OCI-LY7 (cell line): ENCODE measurements around the gene ZNF831. TPM values are rescaled to one million over a fixed set of nuclear protein-coding genes. Genes with fewer than 3 reads are reported as not detected.

Experiments
- BruUV-seq: library from RNA; stranded (reverse); fragments of 400-500 nt; replicated peaks from 2 replicates; lab custom pipeline; 2021; lab: Mats Ljungman, UMichigan
- CTCF ChIA-PET: fragments of 300-600 bp; sonication (Branson Sonifier 250); formaldehyde crosslinking; loops from one replicate; lab custom pipeline; 2022; ENCODE audit warnings: antibody characterized with exemption; ENCODE audit not compliant: unreplicated experiment; lab: Charles Lee
- POLR2A ChIA-PET: fragments of 300-600 bp; sonication (Branson Sonifier 250); formaldehyde crosslinking; loops from one replicate; lab custom pipeline; 2022; ENCODE audit warnings: antibody characterized with exemption; lab: Charles Lee
- DNase-seq: peaks from one replicate; pipeline ENCODE4 v3.0.0-alpha.2; 2015; ENCODE audit warnings: low spot score
- H2AFZ ChIP-seq: fragments of 200-600 bp; sonication (generic), shearing (Covaris generic); 2 replicates; pipeline ENCODE4 v1.6.1; 2014; ENCODE audit warnings: mild to moderate bottlenecking, antibody characterized with exemption, low read length, moderate library complexity
- H3K27ac ChIP-seq: fragments of 200-600 bp; sonication (generic); 2 replicates; pipeline ENCODE4 v1.5.1; 2014; ENCODE audit warnings: mixed run types, low read depth, mild to moderate bottlenecking, moderate library complexity, low read length, inconsistent platforms; ENCODE audit not compliant: poor library complexity, severe bottlenecking
- H3K36me3 ChIP-seq: fragments of 200-600 bp; sonication (generic); 2 replicates; pipeline ENCODE4 v1.6.1; 2014; ENCODE audit warnings: mild to moderate bottlenecking, antibody characterized with exemption, low read length, moderate library complexity, mixed read lengths; ENCODE audit not compliant: insufficient read depth
- H3K4me1 ChIP-seq: fragments of 200-600 bp; sonication (generic); 2 replicates; pipeline ENCODE4 v1.5.1; 2014; ENCODE audit warnings: mild to moderate bottlenecking, low read length; ENCODE audit not compliant: insufficient read depth, poor library complexity, severe bottlenecking
- H3K4me2 ChIP-seq: fragments of 200-600 bp; sonication (generic); 2 replicates; pipeline ENCODE4 v1.6.1; 2014; ENCODE audit warnings: mild to moderate bottlenecking, low read length
- H3K4me3 ChIP-seq: fragments of 200-600 bp; sonication (generic); 2 replicates; pipeline ENCODE4 v1.5.1; 2014; ENCODE audit warnings: mild to moderate bottlenecking, low read depth, low read length; ENCODE audit not compliant: poor library complexity, severe bottlenecking
- H3K79me2 ChIP-seq: fragments of 200-600 bp; sonication (generic); 2 replicates; pipeline ENCODE4 v1.6.1; 2016; ENCODE audit warnings: low read depth, mild to moderate bottlenecking, low read length, moderate library complexity, mixed read lengths; ENCODE audit not compliant: insufficient read depth
- H3K9me2 ChIP-seq: fragments of 200-600 bp; sonication (generic); 2 replicates; pipeline ENCODE4 v1.6.1; 2016; ENCODE audit warnings: mild to moderate bottlenecking, low read length, mixed read lengths; ENCODE audit not compliant: insufficient read depth
- H3K9me3 ChIP-seq: fragments of 200-600 bp; sonication (generic); 2 replicates; pipeline ENCODE4 v1.6.1; 2014; ENCODE audit warnings: mild to moderate bottlenecking, mixed run types, low read length, mixed read lengths
- H4K20me1 ChIP-seq: fragments of 200-600 bp; sonication (generic); 2 replicates; pipeline ENCODE4 v1.6.1; 2014; ENCODE audit warnings: mild to moderate bottlenecking, antibody characterized with exemption, low read length, moderate library complexity, mixed read lengths; ENCODE audit not compliant: insufficient read depth
- EZH2phosphoT487 ChIP-seq: fragments of 200-600 bp; sonication (generic); IDR thresholded peaks from 2 replicates; pipeline ENCODE4 v1.6.1; 2018; ENCODE audit warnings: low read depth, borderline replicate concordance, mild to moderate bottlenecking, mixed run types, antibody characterized with exemption, low read length, moderate library complexity, mixed read lengths
- intact Hi-C: fragments of 100-400 bp; cut with micrococcal nuclease; formaldehyde crosslinking; loops from one replicate; pipeline ENCODE4 v1.10.0; 2022; ENCODE audit not compliant: unreplicated experiment
- total RNA-seq, 2 experiments: library from RNA; depleted of rRNA in 1 of 2; stranded (reverse); fragments of >200 nt in 1 of 2; shearing (Covaris generic) in 1 of 2; gene quantifications; 2 replicates each; pipeline ENCODE4 v1.2.3, GENCODE V29; 2014 to 2022
- TF ChIP-seq, protein P1 (sequence below): fragments of 200-600 bp; sonication (generic); conservative IDR thresholded peaks from 2 replicates; pipeline ENCODE4 v1.5.1; 2014; ENCODE audit warnings: mild to moderate bottlenecking, antibody characterized with exemption, low read length, moderate library complexity, mixed read lengths

The ZNF831 gene
- total RNA-seq, 2 experiments from 2014 or later = 5.9 to 6.3 TPM

- no TSS peak for BruUV-seq
- H3K4me3 ChIP-seq = no peak overlapping the region
- peaks cover 8% of the 10 kb centered on the region for H3K4me1 ChIP-seq
Measured at GRCh38 chr20:59146780-59147565, 16.6 kb upstream of the ZNF831 start.

DNA sequence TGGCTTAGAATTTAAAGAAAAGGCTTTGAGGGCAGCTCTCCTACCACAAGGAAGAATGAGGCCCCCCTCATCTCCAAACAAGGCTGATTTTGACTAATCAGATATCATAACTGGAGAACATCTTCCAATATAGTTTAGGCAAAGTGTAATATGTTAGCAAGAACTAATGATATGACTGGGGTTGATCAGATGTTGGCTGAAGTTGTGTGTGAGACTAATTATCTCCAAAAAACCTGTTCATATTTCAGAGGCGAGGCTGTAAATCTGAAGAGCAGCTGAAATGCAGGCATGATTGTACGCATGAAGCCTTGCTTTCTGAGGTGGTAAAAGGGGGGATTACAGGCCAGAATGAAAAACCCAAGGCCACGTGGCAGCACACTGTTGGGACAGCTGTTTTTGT lies 16.0 kb upstream of the ZNF831 start:
- intact Hi-C loops = no loop called here
- Histone ChIP-seq H3K4me3 (no peak overlapping the region), H3K4me1 (peaks cover 8% of the 10 kb centered on the region)

More at GRCh38 chr20:59146780-59147565, 16.6 kb upstream of the ZNF831 start:
- no peak for DNase-seq
- ChIA-PET POLR2A (interaction anchor here (1.1 kb wide), 1 partner anchor 20 kb away, joined by 3 read pairs; no protein-coding TSS in a partner anchor), CTCF (no interaction called here)
- intact Hi-C loops = no loop called here
- Histone ChIP-seq H3K9me3 (no peaks in the 10 kb centered on the region), H3K27ac (no peak overlapping the region), H4K20me1 (no peaks in the 10 kb centered on the region), H3K9me2 (no peaks in the 10 kb centered on the region), H3K79me2 (no peaks in the 10 kb centered on the region), H3K36me3 (no peaks in the 10 kb centered on the region), H3K4me2 (no peak overlapping the region), H2AFZ (no peak overlapping the region)
- no peak for TF ChIP-seq EZH2phosphoT487
- TF ChIP-seq, protein P1, sequence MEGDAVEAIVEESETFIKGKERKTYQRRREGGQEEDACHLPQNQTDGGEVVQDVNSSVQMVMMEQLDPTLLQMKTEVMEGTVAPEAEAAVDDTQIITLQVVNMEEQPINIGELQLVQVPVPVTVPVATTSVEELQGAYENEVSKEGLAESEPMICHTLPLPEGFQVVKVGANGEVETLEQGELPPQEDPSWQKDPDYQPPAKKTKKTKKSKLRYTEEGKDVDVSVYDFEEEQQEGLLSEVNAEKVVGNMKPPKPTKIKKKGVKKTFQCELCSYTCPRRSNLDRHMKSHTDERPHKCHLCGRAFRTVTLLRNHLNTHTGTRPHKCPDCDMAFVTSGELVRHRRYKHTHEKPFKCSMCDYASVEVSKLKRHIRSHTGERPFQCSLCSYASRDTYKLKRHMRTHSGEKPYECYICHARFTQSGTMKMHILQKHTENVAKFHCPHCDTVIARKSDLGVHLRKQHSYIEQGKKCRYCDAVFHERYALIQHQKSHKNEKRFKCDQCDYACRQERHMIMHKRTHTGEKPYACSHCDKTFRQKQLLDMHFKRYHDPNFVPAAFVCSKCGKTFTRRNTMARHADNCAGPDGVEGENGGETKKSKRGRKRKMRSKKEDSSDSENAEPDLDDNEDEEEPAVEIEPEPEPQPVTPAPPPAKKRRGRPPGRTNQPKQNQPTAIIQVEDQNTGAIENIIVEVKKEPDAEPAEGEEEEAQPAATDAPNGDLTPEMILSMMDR = no peak

More for the DNA sequence above, 16.0 kb upstream of the ZNF831 start:
- H4K20me1 ChIP-seq = no peaks in the 10 kb centered on the region
- H3K27ac ChIP-seq = no peak overlapping the region
- POLR2A ChIA-PET = interaction anchor here (1.1 kb wide), 1 partner anchor 19 kb away, joined by 3 read pairs; no protein-coding TSS in a partner anchor
- CTCF ChIA-PET = no interaction called here
- no peak overlapping the region for H3K4me2 ChIP-seq
- H3K9me3 ChIP-seq = no peaks in the 10 kb centered on the region
- no peaks in the 10 kb centered on the region for H3K36me3 ChIP-seq
- H3K9me2 ChIP-seq = no peaks in the 10 kb centered on the region
- BruUV-seq = no TSS peak
- H2AFZ ChIP-seq = no peak overlapping the region
- TF ChIP-seq EZH2phosphoT487 = no peak
- TF ChIP-seq, protein P1 = no peak
- H3K79me2 ChIP-seq = no peaks in the 10 kb centered on the region
- no peak for DNase-seq
